Fibroblast of lung (primary cell): ENCODE data around the gene UBXN11. TPM values are rescaled to one million over a fixed set of nuclear protein-coding genes. Genes with fewer than 3 reads are reported as not detected.

Source experiments
- DNase-seq, 2 donors: peaks; one replicate each; pipeline versions ENCODE4 v3.0.0 to v3.0.0-alpha.2; 2010; ENCODE audit warnings: low read depth in 2 of 2
- H2AFZ ChIP-seq: 2 replicates; pipeline ENCODE4 v1.5.1; 2012; ENCODE audit warnings: low read length, control low read depth, inconsistent platforms
- H3K27ac ChIP-seq: 2 replicates; pipeline ENCODE4 v1.5.1; 2011; ENCODE audit warnings: low read length, control low read depth; ENCODE audit not compliant: insufficient read depth
- H3K27me3 ChIP-seq: 2 replicates; pipeline ENCODE4 v1.5.1; 2011; ENCODE audit warnings: mild to moderate bottlenecking, low read length; ENCODE audit not compliant: control insufficient read depth, insufficient read depth
- H3K36me3 ChIP-seq: 2 replicates; pipeline ENCODE4 v1.5.1; 2011; ENCODE audit warnings: low read length; ENCODE audit not compliant: control insufficient read depth, insufficient read depth
- H3K4me1 ChIP-seq: 2 replicates; pipeline ENCODE4 v1.5.1; 2011; ENCODE audit warnings: low read length; ENCODE audit not compliant: control insufficient read depth, insufficient read depth; ENCODE audit errors: extremely low read depth
- H3K4me2 ChIP-seq: 2 replicates; pipeline ENCODE4 v1.5.1; 2011; ENCODE audit warnings: low read length, control low read depth; ENCODE audit not compliant: insufficient read depth; ENCODE audit errors: extremely low read depth
- H3K4me3 ChIP-seq, 4 experiments: fragments of 200-600 bp in 1 of 4; sonication (generic) in 1 of 4; replicated peaks in 1 of 4; 2 replicates each; pipeline ENCODE4 v1.5.1; 2011 to 2016; ENCODE audit warnings: low read length in 4 of 4, low read depth in 3 of 4, mild to moderate bottlenecking in 3 of 4, control low read depth in 2 of 4, inconsistent platforms in 1 of 4, mixed read lengths in 1 of 4; ENCODE audit not compliant: insufficient read depth in 1 of 4; ENCODE audit errors: control extremely low read depth in 1 of 4
- H3K79me2 ChIP-seq: 2 replicates; pipeline ENCODE4 v1.5.1; 2012; ENCODE audit warnings: mild to moderate bottlenecking, low read length, inconsistent platforms; ENCODE audit not compliant: control insufficient read depth, insufficient read depth
- H3K9ac ChIP-seq: 2 replicates; pipeline ENCODE4 v1.5.1; 2011; ENCODE audit warnings: mild to moderate bottlenecking, low read length, control low read depth; ENCODE audit not compliant: insufficient read depth
- H3K9me3 ChIP-seq: 2 replicates; pipeline ENCODE4 v1.5.1; 2012; ENCODE audit warnings: low read depth, low read length; ENCODE audit not compliant: control insufficient read depth, insufficient read depth
- H4K20me1 ChIP-seq: 2 replicates; pipeline ENCODE4 v1.5.1; 2011; ENCODE audit warnings: low read length; ENCODE audit not compliant: control insufficient read depth, insufficient read depth; ENCODE audit errors: extremely low read depth
- CTCF ChIP-seq, 2 donors: IDR thresholded peaks in 1 of 2; conservative IDR thresholded peaks in 1 of 2; 1 replicate in 1 of 2; 2 replicates in 1 of 2; pipeline ENCODE4 v1.5.1; 2011 to 2012; ENCODE audit warnings: low read length in 2 of 2, control low read depth in 1 of 2, inconsistent platforms in 1 of 2, low read depth in 1 of 2, mild to moderate bottlenecking in 1 of 2
- EZH2 ChIP-seq: IDR thresholded peaks from 2 replicates; pipeline ENCODE4 v1.5.1; 2012; ENCODE audit warnings: low read length, control low read depth, mild to moderate bottlenecking; ENCODE audit errors: missing control alignments
- polyA plus RNA-seq, 2 donors: library from polyadenylated mRNA; depleted of rRNA in 1 of 2; stranded (reverse) in 1 of 2; unstranded in 1 of 2; fragments of >200 nt; gene quantifications; 2 replicates each; pipeline ENCODE4 v1.2.1, GENCODE V29; 2011 to 2012; ENCODE audit warnings: missing spikeins in 1 of 2
- total RNA-seq: library from RNA; depleted of rRNA; stranded (reverse); fragments of >200 nt; gene quantifications from 2 replicates; pipeline ENCODE4 v1.2.1, GENCODE V29; 2014

UBXN11 gene
- total and polyA plus RNA-seq, 2 donors (not counting 1 experiment from before 2014, with no cell fraction given): 3.5 to 7.1 TPM

DNA sequence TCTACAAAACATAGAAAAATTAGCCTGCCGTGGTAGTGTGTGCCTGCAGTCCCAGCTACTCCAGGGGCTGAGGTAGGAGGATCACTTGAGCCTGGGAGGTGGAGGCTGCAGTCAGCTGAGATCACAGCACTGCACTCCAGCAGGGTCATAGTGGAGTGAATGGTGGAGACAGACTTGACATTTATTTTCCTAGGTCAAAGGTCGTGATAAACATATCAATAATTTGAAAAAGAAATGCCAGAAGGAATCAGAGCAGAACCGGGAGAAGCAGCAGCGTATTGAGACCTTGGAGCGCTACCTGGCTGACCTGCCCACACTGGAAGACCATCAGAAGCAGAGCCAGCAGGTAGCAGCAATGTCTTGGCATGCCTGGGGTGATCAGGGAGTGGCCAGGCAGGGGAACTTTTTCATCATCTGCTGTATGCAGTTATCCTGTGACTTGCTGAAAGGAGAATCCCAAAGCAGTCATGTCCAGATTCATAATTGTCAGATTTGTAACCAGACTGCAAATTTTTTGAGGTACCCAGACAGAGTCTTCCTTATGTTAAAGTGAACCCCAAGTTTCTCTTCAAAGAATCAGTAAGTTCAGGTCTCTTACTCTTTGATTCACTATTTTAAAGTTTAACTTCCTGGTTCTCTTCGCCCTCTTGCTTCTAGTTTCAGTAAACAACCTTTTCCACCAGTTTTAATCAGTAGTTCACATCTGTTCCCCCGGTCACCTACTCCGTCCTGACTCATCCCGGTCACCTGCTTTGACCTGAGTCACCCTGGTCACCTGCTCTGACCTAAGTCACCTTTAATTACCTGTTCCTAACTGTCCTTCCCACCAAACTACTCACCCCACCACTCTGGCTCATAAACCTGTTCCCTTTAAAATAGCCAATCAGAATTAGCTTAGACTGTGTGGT, 37.9 kb downstream of the UBXN11 start:
- Histone ChIP-seq H3K4me2 (no peak overlapping the region), H3K79me2 (no peaks in the 10 kb centered on the region), H3K27me3 (no peaks in the 10 kb centered on the region), H3K36me3 (peaks cover 6% of the 10 kb centered on the region), H3K9me3 (no peaks in the 10 kb centered on the region), H3K4me1 (no peaks in the 10 kb centered on the region), H3K9ac (no peak overlapping the region), H2AFZ (no peak overlapping the region), H3K27ac (no peak overlapping the region), H3K4me3 (no peak overlapping the region), H4K20me1 (no peaks in the 10 kb centered on the region)
- DNase-seq: no peak
- TF ChIP-seq CTCF (conservative IDR thresholded peaks at IDR 0.05 in 1 of 2, IDR thresholded peaks at IDR 0.05 in 1 of 2; ENCODE audit: low read depth in 1 of 2, low read length in 2 of 2): no peak
- TF ChIP-seq EZH2: no peak

GRCh38 chr1:26265405-26265804, 41.0 kb downstream of the UBXN11 start:
- no peak overlapping the region for H3K4me2 ChIP-seq
- H3K4me1 ChIP-seq: no peaks in the 10 kb centered on the region
- H3K9me3 ChIP-seq: no peaks in the 10 kb centered on the region

GRCh38 chr1:26263212-26263611, 43.2 kb downstream of the UBXN11 start:
- no peaks in the 10 kb centered on the region for H3K79me2 ChIP-seq
- no peak overlapping the region for H3K4me3 ChIP-seq
- no peak for DNase-seq
- H3K27me3 ChIP-seq: no peaks in the 10 kb centered on the region
- H3K36me3 ChIP-seq: no peaks in the 10 kb centered on the region
- no peak overlapping the region for H3K4me2 ChIP-seq
- TF ChIP-seq CTCF (conservative IDR thresholded peaks at IDR 0.05 in 1 of 2, IDR thresholded peaks at IDR 0.05 in 1 of 2; ENCODE audit: low read depth in 1 of 2, low read length in 2 of 2) (no peak), EZH2 (no peak)
- no peaks in the 10 kb centered on the region for H3K4me1 ChIP-seq
- no peaks in the 10 kb centered on the region for H3K9me3 ChIP-seq
- H4K20me1 ChIP-seq: no peaks in the 10 kb centered on the region
- no peak overlapping the region for H2AFZ ChIP-seq
- H3K27ac ChIP-seq: no peak overlapping the region
- H3K9ac ChIP-seq: no peak overlapping the region

More at GRCh38 chr1:26265405-26265804, 41.0 kb downstream of the UBXN11 start:
- Histone ChIP-seq H3K4me3 (no peak overlapping the region), H4K20me1 (no peaks in the 10 kb centered on the region), H3K27ac (no peak overlapping the region), H3K79me2 (no peaks in the 10 kb centered on the region), H3K9ac (no peak overlapping the region), H3K27me3 (no peaks in the 10 kb centered on the region), H3K36me3 (peaks cover 6% of the 10 kb centered on the region), H2AFZ (no peak overlapping the region)
- TF ChIP-seq EZH2 (no peak), CTCF (conservative IDR thresholded peaks at IDR 0.05 in 1 of 2, IDR thresholded peaks at IDR 0.05 in 1 of 2; ENCODE audit: low read depth in 1 of 2, low read length in 2 of 2) (no peak)
- DNase-seq: no peak
